ENCODE data around the gene DAPK1. TPM values are rescaled to one million over a fixed set of nuclear protein-coding genes. Genes with fewer than 3 reads are reported as not detected.
A peak's percentile ranks its signal among the peaks of the same experiment; 100 is the strongest.

Gene DAPK1
- total and polyA plus RNA-seq, 11 donors: 1.0 to 52.5 (median 2.3) TPM

DNA sequence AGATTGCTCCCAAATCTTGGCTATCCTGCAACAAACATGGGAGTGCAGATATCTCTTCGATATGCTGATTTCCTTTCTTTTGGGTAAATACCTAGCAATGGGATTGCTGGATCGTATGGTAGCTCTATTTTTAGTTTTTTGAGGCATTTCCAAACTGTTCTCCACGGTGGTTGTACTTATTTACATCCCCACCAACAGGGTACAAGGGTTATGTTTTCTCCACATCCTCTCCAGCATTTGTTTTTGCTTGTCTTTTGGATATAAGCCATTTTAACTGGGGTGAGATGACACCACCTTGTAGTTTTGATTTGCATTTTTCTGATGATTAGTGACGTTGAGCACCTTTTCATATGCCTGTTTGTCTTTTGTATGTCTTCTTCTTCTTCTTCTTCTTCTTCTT lies 248.5 kb downstream of the DAPK1 start:
- Histone ChIP-seq H3K36me3 (no peaks in the 10 kb centered on the region), H3K9me3 (peaks cover 0 to 15% (median 6%) of the 10 kb centered on the region in 12 donors), H3K4me3 (no peak overlapping the region), H3K27ac (no peak overlapping the region), H3K4me1 (peaks cover 0 to 6% (median 0%) of the 10 kb centered on the region in 12 donors), H3K27me3 (peaks cover 0 to 9% (median 0%) of the 10 kb centered on the region in 9 donors)
- no peak for ATAC-seq
- intact Hi-C loops (cut with DNase I): loop anchor here in 2 of 10 donors (5.0 to 10.0 kb wide), 2 partner anchors 46 to 59 kb away; no protein-coding TSS in a partner anchor
- no peak for DNase-seq
- TF ChIP-seq POLR2A (IDR thresholded peaks at IDR 0.05): no peak
- TF ChIP-seq, protein P1, sequence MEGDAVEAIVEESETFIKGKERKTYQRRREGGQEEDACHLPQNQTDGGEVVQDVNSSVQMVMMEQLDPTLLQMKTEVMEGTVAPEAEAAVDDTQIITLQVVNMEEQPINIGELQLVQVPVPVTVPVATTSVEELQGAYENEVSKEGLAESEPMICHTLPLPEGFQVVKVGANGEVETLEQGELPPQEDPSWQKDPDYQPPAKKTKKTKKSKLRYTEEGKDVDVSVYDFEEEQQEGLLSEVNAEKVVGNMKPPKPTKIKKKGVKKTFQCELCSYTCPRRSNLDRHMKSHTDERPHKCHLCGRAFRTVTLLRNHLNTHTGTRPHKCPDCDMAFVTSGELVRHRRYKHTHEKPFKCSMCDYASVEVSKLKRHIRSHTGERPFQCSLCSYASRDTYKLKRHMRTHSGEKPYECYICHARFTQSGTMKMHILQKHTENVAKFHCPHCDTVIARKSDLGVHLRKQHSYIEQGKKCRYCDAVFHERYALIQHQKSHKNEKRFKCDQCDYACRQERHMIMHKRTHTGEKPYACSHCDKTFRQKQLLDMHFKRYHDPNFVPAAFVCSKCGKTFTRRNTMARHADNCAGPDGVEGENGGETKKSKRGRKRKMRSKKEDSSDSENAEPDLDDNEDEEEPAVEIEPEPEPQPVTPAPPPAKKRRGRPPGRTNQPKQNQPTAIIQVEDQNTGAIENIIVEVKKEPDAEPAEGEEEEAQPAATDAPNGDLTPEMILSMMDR (IDR thresholded peaks at IDR 0.05): no peak
- WGBS, 4 donors: 61 to 72% (median 68%) methylated on average over 4 of the region's 4 CpGs

- no peak overlapping the region for H3K4me3 ChIP-seq
- ATAC-seq (peak in 1 of 4 donors; percentile 50), DNase-seq (no peak)
- WGBS, 4 donors: 16 to 24% (median 21%) methylated on average over 1 of the region's 1 CpG
- H3K27ac ChIP-seq: peak overlapping the region in 10 of 12 donors; percentile 5 to 64 (median 32)
- TF ChIP-seq POLR2A (IDR thresholded peaks at IDR 0.05): no peak
- TF ChIP-seq, protein P1 (IDR thresholded peaks at IDR 0.05): no peak
- peaks cover 0 to 9% (median 0%) of the 10 kb centered on the region in 9 donors for H3K27me3 ChIP-seq
- H3K9me3 ChIP-seq: peaks cover 0 to 14% (median 0%) of the 10 kb centered on the region in 12 donors
- intact Hi-C loops (cut with DNase I): loop anchor here in 2 of 10 donors (5.0 to 10.0 kb wide), 2 partner anchors 43 to 56 kb away; no protein-coding TSS in a partner anchor
- H3K36me3 ChIP-seq: no peaks in the 10 kb centered on the region
- H3K4me1 ChIP-seq: peaks cover 0 to 6% (median 0%) of the 10 kb centered on the region in 12 donors
These were observed 251.2 kb downstream of the DAPK1 start for GRCh38 chr9:87748881-87749280.

DNA sequence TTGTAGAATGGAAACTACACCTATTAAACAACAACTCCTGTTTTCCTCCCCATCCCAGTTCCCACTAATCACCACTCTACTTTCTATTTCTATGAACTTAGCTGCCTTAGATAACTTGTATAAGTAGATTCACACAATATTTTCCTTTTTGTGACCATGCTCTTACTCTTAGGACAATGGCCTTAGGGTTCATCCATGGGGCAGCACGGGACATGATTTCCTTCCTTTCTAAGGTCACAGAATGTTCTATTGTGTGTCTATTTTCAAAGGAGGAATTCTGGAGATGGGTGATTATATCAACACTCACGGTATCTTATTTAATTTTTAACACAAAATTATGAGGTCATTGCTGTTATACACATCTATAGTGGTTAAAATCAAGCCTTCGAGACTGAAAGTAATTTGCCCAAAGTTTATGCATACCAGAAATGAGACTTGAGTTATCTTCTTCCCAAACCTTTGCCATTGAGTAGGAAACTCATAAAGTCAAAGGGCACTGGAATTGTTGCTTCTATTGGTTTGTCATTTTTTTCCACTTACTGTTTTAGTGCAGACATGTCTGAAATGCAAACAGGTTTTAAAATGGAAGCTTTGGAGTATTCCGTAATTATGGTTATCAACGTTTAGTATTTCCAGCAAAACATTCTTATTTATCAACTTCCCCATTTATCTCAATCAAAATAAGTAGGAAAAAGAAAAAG lies 251.8 kb downstream of the DAPK1 start:
- Histone ChIP-seq H3K27ac (peak overlapping the region in 9 of 12 donors; percentile 8 to 64 (median 37)), H3K27me3 (peaks cover 0 to 9% (median 0%) of the 10 kb centered on the region in 9 donors), H3K4me1 (peaks cover 0 to 6% (median 0%) of the 10 kb centered on the region in 12 donors), H3K4me3 (no peak overlapping the region), H3K36me3 (no peaks in the 10 kb centered on the region), H3K9me3 (peaks cover 0 to 10% (median 0%) of the 10 kb centered on the region in 12 donors)
- intact Hi-C loops (cut with DNase I): loop anchor here in 3 of 10 donors (5.0 to 10.0 kb wide), 3 partner anchors 43 to 55 kb away; no protein-coding TSS in a partner anchor
- no peak for DNase-seq
- peak in 2 of 4 donors; percentile 62 to 94 for ATAC-seq
- WGBS, 4 donors: 62 to 73% (median 66%) methylated on average over 5 of the region's 5 CpGs
- no peak for TF ChIP-seq POLR2A (IDR thresholded peaks at IDR 0.05)
- TF ChIP-seq, protein P1 (IDR thresholded peaks at IDR 0.05): no peak

- Histone ChIP-seq H3K9me3 (peaks cover 0 to 10% (median 0%) of the 10 kb centered on the region in 12 donors), H3K4me1 (peaks cover 0 to 6% (median 0%) of the 10 kb centered on the region in 12 donors), H3K27ac (no peak overlapping the region), H3K36me3 (no peaks in the 10 kb centered on the region), H3K27me3 (peaks cover 0 to 9% (median 0%) of the 10 kb centered on the region in 9 donors), H3K4me3 (no peak overlapping the region)
- TF ChIP-seq, protein P1 (IDR thresholded peaks at IDR 0.05): no peak
- no peak for TF ChIP-seq POLR2A (IDR thresholded peaks at IDR 0.05)
- DNase-seq: no peak
- intact Hi-C loops (cut with DNase I): loop anchor here in 1 of 10 donors (10.0 kb wide), 1 partner anchor 46 kb away; no protein-coding TSS in a partner anchor
- ATAC-seq: no peak
- WGBS, 4 donors: 66 to 84% (median 76%) methylated on average over 2 of the region's 2 CpGs; no CpG with 5 or more reads in 1 of the 4 donors
These were observed 253.1 kb downstream of the DAPK1 start for GRCh38 chr9:87750726-87751125.
